SU-DHL-6 (cell line): Measurements from ENCODE around the gene ZNF536.

Source experiments
- EZH2phosphoT487 ChIP-seq: fragments of 200-600 bp; sonication (generic), shearing (Covaris generic); conservative IDR thresholded peaks from 2 replicates; pipeline ENCODE4 v1.6.1; 2018; ENCODE audit warnings: mild to moderate bottlenecking, antibody characterized with exemption, low read length, moderate library complexity, mixed read lengths
- TF ChIP-seq, protein P1 (sequence below): fragments of 200-600 bp; sonication (generic); IDR thresholded peaks from one replicate; pipeline ENCODE4 v1.5.1; 2017; ENCODE audit warnings: antibody characterized with exemption, mild to moderate bottlenecking, low read length, moderate library complexity; ENCODE audit not compliant: insufficient read depth, poor library complexity, severe bottlenecking

GRCh38 chr19:30450835-30451321, 78.7 kb downstream of the ZNF536 start:
- TF ChIP-seq, protein P1, sequence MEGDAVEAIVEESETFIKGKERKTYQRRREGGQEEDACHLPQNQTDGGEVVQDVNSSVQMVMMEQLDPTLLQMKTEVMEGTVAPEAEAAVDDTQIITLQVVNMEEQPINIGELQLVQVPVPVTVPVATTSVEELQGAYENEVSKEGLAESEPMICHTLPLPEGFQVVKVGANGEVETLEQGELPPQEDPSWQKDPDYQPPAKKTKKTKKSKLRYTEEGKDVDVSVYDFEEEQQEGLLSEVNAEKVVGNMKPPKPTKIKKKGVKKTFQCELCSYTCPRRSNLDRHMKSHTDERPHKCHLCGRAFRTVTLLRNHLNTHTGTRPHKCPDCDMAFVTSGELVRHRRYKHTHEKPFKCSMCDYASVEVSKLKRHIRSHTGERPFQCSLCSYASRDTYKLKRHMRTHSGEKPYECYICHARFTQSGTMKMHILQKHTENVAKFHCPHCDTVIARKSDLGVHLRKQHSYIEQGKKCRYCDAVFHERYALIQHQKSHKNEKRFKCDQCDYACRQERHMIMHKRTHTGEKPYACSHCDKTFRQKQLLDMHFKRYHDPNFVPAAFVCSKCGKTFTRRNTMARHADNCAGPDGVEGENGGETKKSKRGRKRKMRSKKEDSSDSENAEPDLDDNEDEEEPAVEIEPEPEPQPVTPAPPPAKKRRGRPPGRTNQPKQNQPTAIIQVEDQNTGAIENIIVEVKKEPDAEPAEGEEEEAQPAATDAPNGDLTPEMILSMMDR = no peak
- TF ChIP-seq EZH2phosphoT487 = no peak
